ENCODE measurements around the gene DSC2.

The DSC2 gene

GRCh38 chr18:31120594-31120993 is 18.4 kb upstream of the DSC2 start:
- Histone ChIP-seq H3K4me1 (no peaks in the 10 kb centered on the region), H3K4me2 (ENCODE audit: low read length) (no peak overlapping the region), H3K27ac (no peak overlapping the region), H3K4me3 (ENCODE audit: low read depth, low read length) (no peak overlapping the region), H3K36me3 (ENCODE audit: control insufficient read depth, insufficient read depth, low read length) (no peaks in the 10 kb centered on the region), H3K9ac (no peak overlapping the region), H3K9me3 (ENCODE audit: control insufficient read depth, low read length) (no peaks in the 10 kb centered on the region), H3K27me3 (ENCODE audit: control insufficient read depth, insufficient read depth, low read length) (no peaks in the 10 kb centered on the region), H2AFZ (no peak overlapping the region), H3K79me2 (no peaks in the 10 kb centered on the region)
- TF ChIP-seq CTCF (IDR thresholded peaks at IDR 0.05): no peak

- Histone ChIP-seq H3K27me3 (ENCODE audit: control insufficient read depth, insufficient read depth, low read length) (no peaks in the 10 kb centered on the region), H3K4me3 (ENCODE audit: low read depth, low read length) (no peak overlapping the region), H3K4me2 (ENCODE audit: low read length) (no peak overlapping the region), H3K79me2 (no peaks in the 10 kb centered on the region), H3K27ac (no peak overlapping the region), H3K9ac (no peak overlapping the region), H2AFZ (no peak overlapping the region), H3K36me3 (ENCODE audit: control insufficient read depth, insufficient read depth, low read length) (no peaks in the 10 kb centered on the region), H3K4me1 (no peaks in the 10 kb centered on the region), H3K9me3 (ENCODE audit: control insufficient read depth, low read length) (no peaks in the 10 kb centered on the region)
- TF ChIP-seq CTCF (IDR thresholded peaks at IDR 0.05): no peak
Measured at GRCh38 chr18:31116853-31117595, 14.8 kb upstream of the DSC2 start.

GRCh38 chr18:31112804-31113203 is 10.6 kb upstream of the DSC2 start:
- Histone ChIP-seq H3K27me3 (ENCODE audit: control insufficient read depth, insufficient read depth, low read length) (no peaks in the 10 kb centered on the region), H3K4me1 (no peaks in the 10 kb centered on the region), H3K9me3 (ENCODE audit: control insufficient read depth, low read length) (no peaks in the 10 kb centered on the region), H3K36me3 (ENCODE audit: control insufficient read depth, insufficient read depth, low read length) (no peaks in the 10 kb centered on the region), H3K4me3 (ENCODE audit: low read depth, low read length) (no peak overlapping the region), H3K9ac (no peak overlapping the region), H2AFZ (no peak overlapping the region), H3K79me2 (no peaks in the 10 kb centered on the region), H3K4me2 (ENCODE audit: low read length) (no peak overlapping the region), H3K27ac (no peak overlapping the region)
- TF ChIP-seq CTCF (IDR thresholded peaks at IDR 0.05): no peak

GRCh38 chr18:31105733-31106132 is 3.5 kb upstream of the DSC2 start:
- no peaks in the 10 kb centered on the region for H3K79me2 ChIP-seq
- no peak overlapping the region for H3K27ac ChIP-seq
- H3K4me3 ChIP-seq (ENCODE audit: low read depth, low read length): no peak overlapping the region
- H2AFZ ChIP-seq: no peak overlapping the region
- no peaks in the 10 kb centered on the region for H3K36me3 ChIP-seq (ENCODE audit: control insufficient read depth, insufficient read depth, low read length)
- no peaks in the 10 kb centered on the region for H3K9me3 ChIP-seq (ENCODE audit: control insufficient read depth, low read length)
- H3K9ac ChIP-seq: no peak overlapping the region
- H3K27me3 ChIP-seq (ENCODE audit: control insufficient read depth, insufficient read depth, low read length): no peaks in the 10 kb centered on the region
- TF ChIP-seq CTCF (IDR thresholded peaks at IDR 0.05): no peak
- H3K4me1 ChIP-seq: peaks cover 7% of the 10 kb centered on the region
- H3K4me2 ChIP-seq (ENCODE audit: low read length): no peak overlapping the region

GRCh38 chr18:31104444-31104843 is 2.2 kb upstream of the DSC2 start:
- Histone ChIP-seq H3K36me3 (ENCODE audit: control insufficient read depth, insufficient read depth, low read length) (no peaks in the 10 kb centered on the region), H3K27ac (no peak overlapping the region), H3K4me2 (ENCODE audit: low read length) (no peak overlapping the region), H3K9me3 (ENCODE audit: control insufficient read depth, low read length) (no peaks in the 10 kb centered on the region), H2AFZ (no peak overlapping the region), H3K27me3 (ENCODE audit: control insufficient read depth, insufficient read depth, low read length) (no peaks in the 10 kb centered on the region), H3K79me2 (peaks cover 6% of the 10 kb centered on the region), H3K4me3 (ENCODE audit: low read depth, low read length) (no peak overlapping the region), H3K4me1 (peaks cover 9% of the 10 kb centered on the region), H3K9ac (no peak overlapping the region)
- no peak for TF ChIP-seq CTCF (IDR thresholded peaks at IDR 0.05)
